H1 (cell line): ENCODE data around the gene EAPP. TPM values are rescaled to one million over a fixed set of nuclear protein-coding genes. Genes with fewer than 3 reads are reported as not detected.

Experiments
- CTCF ChIA-PET: fragments of 300-600 bp; sonication (Branson Sonifier 250); formaldehyde crosslinking; loops from one replicate; lab custom pipeline; 2021; ENCODE audit not compliant: partially characterized antibody; lab: Charles Lee
- POLR2A ChIA-PET: fragments of 300-600 bp; sonication (Branson Sonifier 250); formaldehyde crosslinking; loops from one replicate; lab custom pipeline; 2021; ENCODE audit warnings: inconsistent platforms; ENCODE audit not compliant: partially characterized antibody; lab: Charles Lee
- DNase-seq, 2 experiments: peaks; one replicate each; pipeline versions ENCODE4 v3.0.0 to v3.0.0-alpha.2; 2010 to 2022; ENCODE audit warnings: low spot score in 2 of 2, low read depth in 1 of 2, mixed read lengths in 1 of 2
- FAIRE-seq: peaks from 2 replicates; lab custom pipeline; 2011; peaks lifted over from hg19 to GRCh38; lab: Jason Lieb, UNC
- H2AFZ ChIP-seq: 2 replicates; pipeline ENCODE4 v1.8.1; 2012; ENCODE audit warnings: low read length, inconsistent platforms
- H2AK5ac ChIP-seq: 2 replicates; pipeline ENCODE4 v1.6.1; 2013; ENCODE audit warnings: low read depth, low read length
- H2BK120ac ChIP-seq: replicated peaks from 2 replicates; pipeline ENCODE3; 2013; ENCODE audit warnings: low read depth, low read length, inconsistent platforms
- H2BK12ac ChIP-seq: 2 replicates; pipeline ENCODE4 v1.6.1; 2013; ENCODE audit warnings: low read depth, low read length
- H2BK15ac ChIP-seq: 2 replicates; pipeline ENCODE4 v1.6.1; 2013; ENCODE audit warnings: low read length
- H2BK20ac ChIP-seq: 2 replicates; pipeline ENCODE4 v1.6.1; 2013; ENCODE audit warnings: low read length
- H2BK5ac ChIP-seq: 2 replicates; pipeline ENCODE4 v1.6.1; 2013; ENCODE audit warnings: low read depth, low read length
- H3K14ac ChIP-seq: 2 replicates; pipeline ENCODE4 v1.6.1; 2013; ENCODE audit warnings: inconsistent platforms; ENCODE audit not compliant: insufficient read length
- H3K18ac ChIP-seq: 2 replicates; pipeline ENCODE4 v1.6.1; 2013; ENCODE audit warnings: low read length; ENCODE audit errors: extremely low read depth
- H3K23ac ChIP-seq: 2 replicates; pipeline ENCODE4 v1.6.1; 2013; ENCODE audit warnings: inconsistent platforms; ENCODE audit not compliant: insufficient read length
- H3K23me2 ChIP-seq: 2 replicates; pipeline ENCODE4 v1.6.1; 2013; ENCODE audit warnings: low read depth, low read length
- H3K27ac ChIP-seq: 2 replicates; pipeline ENCODE4 v1.6.1; 2011; ENCODE audit warnings: low read depth, low read length, inconsistent platforms
- H3K27me3 ChIP-seq, 4 experiments: replicated peaks in 1 of 4; 1 replicate in 1 of 4; 2 replicates in 3 of 4; pipeline versions ENCODE4 v1.6.1 to v1.8.1; 2011 to 2013; ENCODE audit warnings: low read length in 3 of 4, mild to moderate bottlenecking in 3 of 4, inconsistent platforms in 2 of 4, mixed read lengths in 2 of 4, moderate library complexity in 1 of 4; ENCODE audit not compliant: control insufficient read depth in 3 of 4, insufficient read depth in 3 of 4; ENCODE audit errors: extremely low read depth in 1 of 4
- H3K36me3 ChIP-seq, 4 experiments: 2 replicates each; pipeline versions ENCODE4 v1.6.1 to v1.8.1; 2011 to 2013; ENCODE audit warnings: mild to moderate bottlenecking in 4 of 4, low read length in 3 of 4, moderate library complexity in 2 of 4, control low read depth in 1 of 4, inconsistent platforms in 1 of 4; ENCODE audit not compliant: insufficient read depth in 4 of 4, control insufficient read depth in 2 of 4
- H3K4ac ChIP-seq: replicated peaks from 2 replicates; pipeline ENCODE3; 2013; ENCODE audit warnings: low read length, low read depth, mixed read lengths, inconsistent platforms; ENCODE audit not compliant: insufficient read length
- H3K4me1 ChIP-seq, 4 experiments: replicated peaks in 1 of 4; 1 replicate in 1 of 4; 2 replicates in 3 of 4; pipeline versions ENCODE4 v1.6.1 to v1.8.1; 2011 to 2013; ENCODE audit warnings: low read length in 3 of 4, inconsistent platforms in 2 of 4, mixed read lengths in 1 of 4; ENCODE audit not compliant: insufficient read depth in 4 of 4, control insufficient read depth in 3 of 4
- H3K4me2 ChIP-seq, 2 experiments: 2 replicates each; pipeline versions ENCODE4 v1.6.1 to v1.8.1; 2011 to 2013; ENCODE audit warnings: low read depth in 2 of 2, low read length in 2 of 2, control low read depth in 1 of 2, inconsistent platforms in 1 of 2, mild to moderate bottlenecking in 1 of 2; ENCODE audit not compliant: insufficient read depth in 1 of 2
- H3K4me3 ChIP-seq, 4 experiments: fragments of 200-600, 300-600 bp in 1 of 4; sonication (generic), shearing (Covaris generic), sonication (Bioruptor Twin) in 1 of 4; 2 replicates each; pipeline versions ENCODE4 v1.5.1 to v1.8.1; 2011 to 2016; ENCODE audit warnings: low read length in 4 of 4, low read depth in 3 of 4, control low read depth in 2 of 4, inconsistent platforms in 2 of 4, mild to moderate bottlenecking in 2 of 4, mixed read lengths in 1 of 4, moderate library complexity in 1 of 4; ENCODE audit not compliant: insufficient read depth in 2 of 4; ENCODE audit errors: extremely low read depth in 1 of 4
- H3K56ac ChIP-seq: replicated peaks from 2 replicates; pipeline ENCODE3; 2013; ENCODE audit warnings: low read depth, mild to moderate bottlenecking, mixed read lengths, low read length, inconsistent platforms; ENCODE audit not compliant: insufficient read length
- H3K79me1 ChIP-seq: 2 replicates; pipeline ENCODE4 v1.6.1; 2013; ENCODE audit warnings: low read depth, low read length, control low read depth
- H3K79me2 ChIP-seq, 2 experiments: 2 replicates each; pipeline versions ENCODE4 v1.6.1 to v1.8.1; 2012 to 2013; ENCODE audit warnings: low read length in 2 of 2, mild to moderate bottlenecking in 2 of 2, inconsistent platforms in 1 of 2; ENCODE audit not compliant: insufficient read depth in 2 of 2, control insufficient read depth in 1 of 2
- H3K9ac ChIP-seq, 4 experiments: replicated peaks in 1 of 4; 1 replicate in 1 of 4; 2 replicates in 3 of 4; pipeline versions ENCODE4 v1.6.1 to v1.8.1; 2011 to 2013; ENCODE audit warnings: low read depth in 3 of 4, low read length in 3 of 4, control low read depth in 2 of 4, mild to moderate bottlenecking in 2 of 4, moderate library complexity in 2 of 4, inconsistent platforms in 1 of 4; ENCODE audit errors: extremely low read depth in 1 of 4
- H3K9me3 ChIP-seq, 2 experiments: 2 replicates each; pipeline versions ENCODE4 v1.6.1 to v1.8.1; 2012 to 2013; ENCODE audit warnings: mild to moderate bottlenecking in 2 of 2, moderate library complexity in 2 of 2, control low read depth in 1 of 2, inconsistent platforms in 1 of 2, low read depth in 1 of 2, low read length in 1 of 2, mixed read lengths in 1 of 2; ENCODE audit not compliant: insufficient read depth in 2 of 2
- H4K20me1 ChIP-seq, 2 experiments: replicated peaks in 1 of 2; 2 replicates each; pipeline versions ENCODE3 to v1.8.1; 2011 to 2013; ENCODE audit warnings: inconsistent platforms in 2 of 2, low read length in 2 of 2, mild to moderate bottlenecking in 1 of 2; ENCODE audit not compliant: insufficient read depth in 2 of 2, control insufficient read depth in 1 of 2
- H4K5ac ChIP-seq: 2 replicates; pipeline ENCODE4 v1.6.1; 2013; ENCODE audit warnings: low read length, low read depth, mixed read lengths, inconsistent platforms; ENCODE audit not compliant: insufficient read length
- H4K8ac ChIP-seq: 2 replicates; pipeline ENCODE4 v1.8.0; 2013; ENCODE audit warnings: mild to moderate bottlenecking, moderate library complexity, low read length, inconsistent platforms; ENCODE audit not compliant: insufficient read depth; ENCODE audit errors: extremely low read depth
- H4K91ac ChIP-seq: replicated peaks from 2 replicates; pipeline ENCODE3; 2013; ENCODE audit warnings: low read length, mixed read lengths, inconsistent platforms; ENCODE audit not compliant: insufficient read length
- CBX5 ChIP-seq: fragments of 300-800, 300-1000 bp; sonication (generic); IDR thresholded peaks from 2 replicates; pipeline ENCODE4 v1.7.1; 2016; ENCODE audit warnings: antibody characterized with exemption, low read length, low read depth
- CHD1 ChIP-seq: IDR thresholded peaks from 2 replicates; pipeline ENCODE4 v1.6.1; 2012; ENCODE audit warnings: low read depth, low read length, improper control_type of control experiment
- GTF2F1 ChIP-seq: IDR thresholded peaks from 2 replicates; pipeline ENCODE4 v1.6.1; 2012; ENCODE audit warnings: low read depth, low read length, improper control_type of control experiment, borderline replicate concordance
- HDAC6 ChIP-seq: IDR thresholded peaks from one replicate; pipeline ENCODE4 v1.7.1; 2012; ENCODE audit warnings: low read depth, mild to moderate bottlenecking, inconsistent platforms, low read length, moderate library complexity
- KDM4A ChIP-seq: IDR thresholded peaks from one replicate; pipeline ENCODE4 v1.7.1; 2012; ENCODE audit warnings: low read depth, mild to moderate bottlenecking, moderate library complexity, low read length, inconsistent platforms; ENCODE audit not compliant: severe bottlenecking
- MAFK ChIP-seq: IDR thresholded peaks from 2 replicates; pipeline ENCODE4 v1.6.1; 2012; ENCODE audit warnings: low read depth, mild to moderate bottlenecking, improper control_type of control experiment, low read length
- MAX ChIP-seq: IDR thresholded peaks from 2 replicates; pipeline ENCODE4 v1.6.1; 2012; ENCODE audit warnings: inconsistent platforms
- PHF8 ChIP-seq: fragments of 200-600 bp; sonication (generic); conservative IDR thresholded peaks from 2 replicates; pipeline ENCODE4 v1.7.1; 2012; ENCODE audit warnings: low read depth, mild to moderate bottlenecking, inconsistent platforms, low read length, moderate library complexity
- RFX5 ChIP-seq: IDR thresholded peaks from 2 replicates; pipeline ENCODE4 v1.6.1; 2011; ENCODE audit warnings: low read depth, low read length, improper control_type of control experiment, borderline replicate concordance
- RNF2 ChIP-seq: fragments of 200-900, 300-1000 bp; sonication (generic); IDR thresholded peaks from 2 replicates; pipeline ENCODE4 v1.7.1; 2016; ENCODE audit warnings: borderline replicate concordance, low read depth, mild to moderate bottlenecking, antibody characterized with exemption, low read length; ENCODE audit not compliant: poor library complexity, severe bottlenecking; ENCODE audit errors: missing control alignments
- SP4 ChIP-seq: IDR thresholded peaks from 2 replicates; pipeline ENCODE4 v1.6.1; 2012; ENCODE audit warnings: low read length, inconsistent platforms
- TCF12 ChIP-seq: IDR thresholded peaks from 2 replicates; pipeline ENCODE4 v1.6.1; 2011; ENCODE audit warnings: low read depth, mild to moderate bottlenecking, low read length
- TEAD4 ChIP-seq: IDR thresholded peaks from 2 replicates; pipeline ENCODE4 v1.6.1; 2012; ENCODE audit warnings: low read depth, low read length, inconsistent platforms, mixed read lengths
- YY1 ChIP-seq: IDR thresholded peaks from 2 replicates; pipeline ENCODE4 v1.6.1; 2011; ENCODE audit warnings: low read depth, mild to moderate bottlenecking, low read length
- WGBS, 2 experiments: shearing (Covaris generic) in 1 of 2; methylation state at CpG; one replicate each; pipeline versions ENCODE4 v1.1.6 to v1.1.7; 2013 to 2015; ENCODE audit warnings: low lambda C conversion rate in 2 of 2, mixed read lengths in 2 of 2, inconsistent platforms in 1 of 2, low coverage in 1 of 2, missing lambda C conversion rate in 1 of 2; ENCODE audit not compliant: insufficient replicate concordance in 2 of 2, insufficient coverage in 1 of 2, insufficient read length in 1 of 2; ENCODE audit errors: extremely low coverage in 1 of 2, missing lambda C conversion rate in 1 of 2; 5-methylcytosine and 5-hydroxymethylcytosine counted together
- polyA plus RNA-seq, 7 experiments: library from polyadenylated mRNA; depleted of rRNA in 3 of 7; stranded (reverse) in 5 of 7; unstranded in 2 of 7; fragments of >200 nt in 5 of 7; fragments of 200-250 nt in 2 of 7; gene quantifications; 1 replicate in 5 of 7; 2 replicates in 1 of 7; 4 replicates in 1 of 7; pipeline versions ENCODE4 v1.2.1 to v1.2.3, GENCODE V29; 2011 to 2013; ENCODE audit warnings: missing spikeins in 2 of 7, mixed read lengths in 2 of 7
- total RNA-seq: library from RNA; stranded (reverse); fragmentation: NEBNext Ultra II Directional; extraction: Animal tissue kit (Norgen Biotek cat#: 25700); gene quantifications from 2 replicates; pipeline ENCODE4 v1.2.1, GENCODE V29; 2021

Gene EAPP
- total and polyA plus RNA-seq, 2 of the 8 experiments (the other 6 are each of a cell fraction or from before 2014, with no cell fraction given) = 18.3 to 28.7 TPM

DNA sequence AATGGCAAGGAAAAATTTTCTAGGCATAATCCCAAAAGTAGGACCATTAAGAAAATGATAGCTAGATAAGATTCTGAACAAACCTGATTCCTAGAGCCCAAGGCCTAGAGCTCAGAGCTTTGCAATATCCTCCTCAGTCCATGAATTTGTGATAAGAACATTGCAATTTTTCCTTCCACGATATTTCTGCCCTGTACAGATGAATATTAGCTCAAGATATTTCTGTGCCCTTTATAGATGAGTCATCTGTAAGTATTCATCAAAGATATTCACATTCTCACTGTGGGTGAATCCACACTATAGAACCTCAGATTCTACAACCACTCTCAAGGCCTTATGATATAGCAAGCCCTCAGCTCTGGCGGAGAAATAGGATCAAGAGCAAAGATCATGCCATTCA lies 37.5 kb downstream of the EAPP start:
- H4K8ac ChIP-seq = no peak overlapping the region
- H3K4me2 ChIP-seq = no peak overlapping the region
- H3K23me2 ChIP-seq = peaks cover 2% of the 10 kb centered on the region; the same call in 1 of the 2 replicates
- no peak overlapping the region for H3K18ac ChIP-seq
- no peak overlapping the region for H2AK5ac ChIP-seq
- no peak overlapping the region for H2BK5ac ChIP-seq
- H2BK20ac ChIP-seq = no peak overlapping the region
- no peak overlapping the region for H3K14ac ChIP-seq
- no peaks in the 10 kb centered on the region for H3K79me2 ChIP-seq
- CTCF ChIA-PET = interaction anchor here (0.6 to 1.3 kb wide), 6 partner anchors 9 to 1770 kb away, joined by 3 to 4 read pairs (median 3); no protein-coding TSS in a partner anchor
- no peak overlapping the region for H3K56ac ChIP-seq
- no peak overlapping the region for H2BK12ac ChIP-seq
- DNase-seq (no peak), FAIRE-seq (no peak)
- H3K23ac ChIP-seq = no peak overlapping the region
- POLR2A ChIA-PET = interaction anchor here (1.3 kb wide), 1 partner anchor 20 kb away, joined by 4 read pairs; no protein-coding TSS in a partner anchor
- H3K4me3 ChIP-seq = no peak overlapping the region
- H2AFZ ChIP-seq = no peak overlapping the region
- no peak overlapping the region for H3K9ac ChIP-seq
- H3K27me3 ChIP-seq = no peaks in the 10 kb centered on the region
- H3K36me3 ChIP-seq = no peaks in the 10 kb centered on the region
- H3K4ac ChIP-seq = no peak overlapping the region
- no peak overlapping the region for H2BK15ac ChIP-seq
- no peaks in the 10 kb centered on the region for H3K9me3 ChIP-seq
- H3K79me1 ChIP-seq = no peaks in the 10 kb centered on the region
- peaks cover 2 to 4% (median 3%) of the 10 kb centered on the region in 4 experiments; a peak in 5 of 7 replicates for H3K4me1 ChIP-seq
- H4K91ac ChIP-seq = no peak overlapping the region
- no peak overlapping the region for H3K27ac ChIP-seq
- no peak overlapping the region for H2BK120ac ChIP-seq
- H4K20me1 ChIP-seq = no peaks in the 10 kb centered on the region
- WGBS, 2 experiments = 85% methylated on average over 2 of the region's 2 CpGs; no CpG with 5 or more reads in 1 of the 2 experiments
- H4K5ac ChIP-seq = no peak overlapping the region
- TF ChIP-seq CBX5 (no peak), GTF2F1 (no peak), MAFK (no peak), MAX (no peak), TEAD4 (no peak), RNF2 (no peak), SP4 (no peak), YY1 (no peak), KDM4A (no peak), HDAC6 (no peak), RFX5 (no peak), CHD1 (no peak), TCF12 (no peak), PHF8 (no peak)
